CD4-positive, alpha-beta T cell (primary cell): ENCODE results near the gene C11orf21. TPM values are rescaled to one million over a fixed set of nuclear protein-coding genes. Genes with fewer than 3 reads are reported as not detected.
A peak's percentile ranks its signal among the peaks of the same experiment; 100 is the strongest.

Experiments
- ATAC-seq: fragments of 200-7000 bp; cut with Tn5 transposase; one replicate; pipeline ENCODE4 v1.10.0; 2022; ENCODE audit warnings: mild to moderate bottlenecking; ENCODE audit not compliant: poor library complexity
- CTCF ChIA-PET: fragments of 350-600 bp; sonication (Branson Sonifier 250); formaldehyde crosslinking; loops from one replicate; lab custom pipeline; 2021; ENCODE audit warnings: antibody characterized with exemption, inconsistent platforms; lab: Charles Lee
- POLR2A ChIA-PET: fragments of 350-600 bp; sonication (Branson Sonifier 250); formaldehyde crosslinking; loops from one replicate; lab custom pipeline; 2021; ENCODE audit warnings: antibody characterized with exemption, inconsistent platforms; lab: Charles Lee
- DNase-seq, 14 experiments: peaks; one replicate each; pipeline ENCODE4 v3.0.0-alpha.2; 2013 to 2020; ENCODE audit warnings: mixed read lengths in 2 of 14
- H3K27ac ChIP-seq, 2 donors: one replicate each; pipeline versions ENCODE4 v1.5.1 to v1.7.0; 2013; ENCODE audit warnings: low read length in 2 of 2, low read depth in 1 of 2, mild to moderate bottlenecking in 1 of 2
- H3K27me3 ChIP-seq, 2 experiments: 1 replicate in 1 of 2; 2 replicates in 1 of 2; pipeline versions ENCODE4 v1.6.1 to v1.7.0; 2013; ENCODE audit warnings: low read length in 2 of 2, control low read depth in 1 of 2, mild to moderate bottlenecking in 1 of 2, moderate library complexity in 1 of 2; ENCODE audit not compliant: insufficient read depth in 2 of 2, control insufficient read depth in 1 of 2
- H3K36me3 ChIP-seq: one replicate; pipeline ENCODE4 v1.6.1; 2013; ENCODE audit warnings: low read length, control low read depth; ENCODE audit not compliant: insufficient read depth
- H3K4me1 ChIP-seq: one replicate; pipeline ENCODE4 v1.6.1; 2013; ENCODE audit warnings: low read length, control low read depth; ENCODE audit not compliant: insufficient read depth
- H3K4me3 ChIP-seq: one replicate; pipeline ENCODE4 v1.5.1; 2013; ENCODE audit warnings: mild to moderate bottlenecking, low read length, moderate library complexity
- H3K9me3 ChIP-seq, 2 experiments: 1 replicate in 1 of 2; 2 replicates in 1 of 2; pipeline versions ENCODE4 v1.6.1 to v1.7.0; 2013; ENCODE audit warnings: low read length in 2 of 2, mild to moderate bottlenecking in 2 of 2, control low read depth in 1 of 2, moderate library complexity in 1 of 2; ENCODE audit not compliant: control insufficient read depth in 1 of 2, insufficient read depth in 1 of 2
- H3K27ac Mint-ChIP-seq: one replicate; pipeline ENCODE4 v1.8.0; 2020; ENCODE audit warnings: mixed read lengths
- H3K27me3 Mint-ChIP-seq: one replicate; pipeline ENCODE4 v1.8.0; 2021; ENCODE audit warnings: mixed read lengths
- H3K36me3 Mint-ChIP-seq: one replicate; pipeline ENCODE4 v1.8.0; 2021; ENCODE audit warnings: low read depth, mixed read lengths
- H3K4me1 Mint-ChIP-seq: one replicate; pipeline ENCODE4 v1.8.0; 2021; ENCODE audit warnings: low read depth, mixed read lengths
- H3K4me3 Mint-ChIP-seq: one replicate; pipeline ENCODE4 v1.8.0; 2020; ENCODE audit warnings: mild to moderate bottlenecking, mixed read lengths
- H3K9me3 Mint-ChIP-seq: one replicate; pipeline ENCODE4 v1.8.0; 2020; ENCODE audit warnings: mixed read lengths
- intact Hi-C, 2 experiments: fragments of 100-400 bp; cut with DNase I in 1 of 2; cut with micrococcal nuclease in 1 of 2; formaldehyde crosslinking; loops; one replicate each; pipeline versions ENCODE4 v1.15.1 to v1.9.0; 2023 to 2025; cut with DNase I, micrococcal nuclease
- total RNA-seq, 174 experiments: library from RNA in 2 of 174; stranded (reverse) in 2 of 174; gene quantifications; one replicate each; pipeline ENCODE4 v1.2.3 and lab custom pipeline; 2021 to 2026
- TF ChIP-seq, protein P1 (sequence below): fragments of 200-600 bp; IDR thresholded peaks from one replicate; pipeline ENCODE4 v1.8.0; 2022; ENCODE audit warnings: antibody characterized with exemption, mild to moderate bottlenecking

Gene C11orf21
- total RNA-seq, 2 experiments from 2014 or later: 71.2 to 71.7 TPM

DNA sequence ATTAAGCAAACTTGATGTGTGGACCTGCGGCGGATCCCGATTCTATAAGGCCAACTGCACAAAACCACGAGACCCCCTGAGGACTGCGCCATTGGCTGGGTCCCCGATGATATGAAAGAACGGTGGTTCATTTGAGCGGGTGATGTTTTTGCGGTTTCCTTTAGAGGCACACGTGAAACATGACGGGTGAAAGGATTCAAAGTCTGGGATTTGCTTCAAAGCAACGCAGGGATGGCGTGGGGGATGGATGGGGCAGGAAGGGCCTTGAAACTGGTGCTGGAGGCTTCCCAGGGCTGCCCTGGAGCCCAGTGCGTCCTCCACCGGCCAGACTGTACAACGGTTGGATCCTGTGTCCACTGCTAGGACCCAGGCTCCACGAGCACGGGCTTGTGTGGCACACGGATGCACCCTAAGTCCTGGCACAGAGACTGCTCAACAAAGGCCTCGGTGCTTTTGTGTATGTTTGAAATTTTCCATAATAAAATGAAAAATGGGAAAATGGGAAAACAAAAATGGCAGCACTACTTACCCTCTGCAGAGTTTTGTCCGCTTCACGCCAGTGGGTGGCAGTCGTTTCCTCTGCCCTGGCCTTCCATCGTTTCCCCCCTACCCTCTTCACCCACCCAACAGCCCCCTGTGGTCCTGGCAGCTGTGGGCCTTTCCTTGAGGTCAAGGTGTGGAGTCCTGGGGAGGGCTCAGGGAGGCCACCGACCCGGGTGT lies 35.0 kb downstream of the C11orf21 start:
- ChIA-PET POLR2A (no interaction called here), CTCF (no interaction called here)
- H3K36me3 Mint-ChIP-seq: no peaks in the 10 kb centered on the region
- Histone ChIP-seq H3K27me3 (peaks cover 28% of the 10 kb centered on the region in 2 experiments), H3K27ac (no peak overlapping the region), H3K4me3 (no peak overlapping the region), H3K4me1 (peaks cover 54% of the 10 kb centered on the region), H3K9me3 (peaks cover 0 to 19% of the 10 kb centered on the region in 2 experiments), H3K36me3 (no peaks in the 10 kb centered on the region)
- H3K27ac Mint-ChIP-seq: no peak overlapping the region
- peaks cover 31% of the 10 kb centered on the region for H3K27me3 Mint-ChIP-seq
- TF ChIP-seq, protein P1, sequence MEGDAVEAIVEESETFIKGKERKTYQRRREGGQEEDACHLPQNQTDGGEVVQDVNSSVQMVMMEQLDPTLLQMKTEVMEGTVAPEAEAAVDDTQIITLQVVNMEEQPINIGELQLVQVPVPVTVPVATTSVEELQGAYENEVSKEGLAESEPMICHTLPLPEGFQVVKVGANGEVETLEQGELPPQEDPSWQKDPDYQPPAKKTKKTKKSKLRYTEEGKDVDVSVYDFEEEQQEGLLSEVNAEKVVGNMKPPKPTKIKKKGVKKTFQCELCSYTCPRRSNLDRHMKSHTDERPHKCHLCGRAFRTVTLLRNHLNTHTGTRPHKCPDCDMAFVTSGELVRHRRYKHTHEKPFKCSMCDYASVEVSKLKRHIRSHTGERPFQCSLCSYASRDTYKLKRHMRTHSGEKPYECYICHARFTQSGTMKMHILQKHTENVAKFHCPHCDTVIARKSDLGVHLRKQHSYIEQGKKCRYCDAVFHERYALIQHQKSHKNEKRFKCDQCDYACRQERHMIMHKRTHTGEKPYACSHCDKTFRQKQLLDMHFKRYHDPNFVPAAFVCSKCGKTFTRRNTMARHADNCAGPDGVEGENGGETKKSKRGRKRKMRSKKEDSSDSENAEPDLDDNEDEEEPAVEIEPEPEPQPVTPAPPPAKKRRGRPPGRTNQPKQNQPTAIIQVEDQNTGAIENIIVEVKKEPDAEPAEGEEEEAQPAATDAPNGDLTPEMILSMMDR: no peak
- H3K9me3 Mint-ChIP-seq: no peaks in the 10 kb centered on the region
- ATAC-seq: no peak
- peak overlapping the region; percentile 66 for H3K4me3 Mint-ChIP-seq
- peaks cover 19% of the 10 kb centered on the region for H3K4me1 Mint-ChIP-seq
- intact Hi-C loops: no loop called here
- DNase-seq: peak in 1 of 14 experiments; percentile 5

DNA sequence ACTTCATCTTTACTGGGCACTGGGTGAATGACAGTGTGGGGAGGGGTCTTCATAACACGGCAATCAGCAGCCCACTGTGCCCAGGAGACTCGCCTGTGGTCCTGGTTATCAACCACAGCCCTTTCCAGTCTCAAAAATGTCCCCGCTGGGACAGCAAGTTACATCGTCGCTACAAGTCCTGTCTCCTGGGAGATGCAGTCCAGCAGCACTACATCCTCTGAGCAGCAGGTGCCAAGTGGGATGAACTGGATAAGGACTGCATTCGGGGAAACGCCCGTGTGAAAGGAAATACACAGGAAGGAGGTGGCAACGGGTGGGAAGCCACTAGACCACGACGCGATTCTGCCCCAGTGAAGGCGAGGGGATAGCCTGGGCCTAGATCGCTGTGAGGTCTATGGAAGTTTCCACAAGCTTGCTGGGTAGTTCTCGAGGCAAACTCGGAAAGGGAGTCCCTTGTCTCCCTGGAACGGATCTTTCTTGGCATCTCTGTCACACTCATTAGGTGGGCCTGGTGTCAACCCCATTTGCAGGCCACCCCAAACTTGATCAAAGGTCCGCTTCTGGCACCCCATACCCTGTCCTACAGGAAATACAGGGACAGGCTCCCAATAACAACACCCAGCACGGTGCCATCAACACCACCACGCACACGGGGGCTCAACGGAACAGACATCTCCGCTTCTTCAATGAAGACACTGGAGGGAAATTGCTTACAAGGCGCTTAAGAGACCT lies 35.7 kb downstream of the C11orf21 start:
- ATAC-seq (no peak), DNase-seq (peak in 2 of 14 experiments; percentile 17 to 26)
- peak overlapping the region; percentile 15 for H3K4me3 ChIP-seq
- peaks cover 27% of the 10 kb centered on the region for H3K27me3 Mint-ChIP-seq
- peaks cover 16% of the 10 kb centered on the region for H3K4me1 Mint-ChIP-seq
- H3K27ac Mint-ChIP-seq: no peak overlapping the region
- peaks cover 48% of the 10 kb centered on the region for H3K4me1 ChIP-seq
- ChIA-PET POLR2A (no interaction called here), CTCF (no interaction called here)
- TF ChIP-seq, protein P1: no peak
- peaks cover 21% of the 10 kb centered on the region in 2 experiments for H3K27me3 ChIP-seq
- intact Hi-C loops: no loop called here
- H3K9me3 ChIP-seq: peaks cover 0 to 12% of the 10 kb centered on the region in 2 experiments
- peak overlapping the region; percentile 66 for H3K4me3 Mint-ChIP-seq
- H3K9me3 Mint-ChIP-seq: no peaks in the 10 kb centered on the region
- H3K36me3 Mint-ChIP-seq: no peaks in the 10 kb centered on the region
- H3K27ac ChIP-seq: no peak overlapping the region
- no peaks in the 10 kb centered on the region for H3K36me3 ChIP-seq

DNA sequence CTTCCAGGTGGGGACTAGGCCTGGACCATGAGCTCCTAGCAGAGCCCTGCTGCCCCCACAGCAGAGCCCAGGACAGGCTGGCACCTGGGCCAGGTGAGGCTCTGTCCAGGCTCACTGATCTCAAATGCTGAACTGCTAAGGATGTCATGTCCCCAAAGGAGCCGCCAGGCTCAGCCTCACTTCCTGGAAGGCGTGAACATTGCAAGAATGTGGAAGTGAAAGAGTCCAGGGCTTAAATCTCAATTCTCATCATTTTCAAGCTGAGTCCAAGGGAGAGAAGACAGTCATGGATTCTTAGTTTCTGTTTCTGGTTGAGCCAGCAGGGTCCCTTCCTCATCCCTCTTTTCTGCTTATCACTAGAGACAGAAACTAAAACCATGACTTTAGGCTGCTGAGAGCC lies 36.3 kb downstream of the C11orf21 start:
- CTCF ChIA-PET: no interaction called here
- Histone ChIP-seq H3K4me3 (peak overlapping the region; percentile 15), H3K4me1 (peaks cover 42% of the 10 kb centered on the region), H3K27me3 (peaks cover 14 to 17% of the 10 kb centered on the region in 2 experiments), H3K9me3 (peaks cover 0 to 6% of the 10 kb centered on the region in 2 experiments), H3K27ac (no peak overlapping the region), H3K36me3 (no peaks in the 10 kb centered on the region)
- peaks cover 16% of the 10 kb centered on the region for H3K4me1 Mint-ChIP-seq
- peak in 3 of 14 experiments; percentile 49 to 56 (median 52) for DNase-seq
- H3K9me3 Mint-ChIP-seq: no peaks in the 10 kb centered on the region
- no peak overlapping the region for H3K27ac Mint-ChIP-seq
- no peak for ATAC-seq
- POLR2A ChIA-PET: no interaction called here
- TF ChIP-seq, protein P1: no peak
- H3K36me3 Mint-ChIP-seq: no peaks in the 10 kb centered on the region
- H3K4me3 Mint-ChIP-seq: peak overlapping the region; percentile 49
- H3K27me3 Mint-ChIP-seq: peaks cover 23% of the 10 kb centered on the region
- intact Hi-C loops: no loop called here
